Heart left ventricle (tissue), 13 donors: ENCODE measurements around the gene IFNA13.

Experiments
- CTCF ChIP-seq, 12 donors: fragments of 200-600 bp; sonication (generic) in 4 of 12; IDR thresholded peaks; one replicate each; pipeline versions ENCODE4 v1.5.0 to v1.8.0; 2018 to 2022; ENCODE audit warnings: antibody characterized with exemption in 12 of 12, mild to moderate bottlenecking in 5 of 12
- POLR2A ChIP-seq, 2 donors: fragments of 450-650 bp; IDR thresholded peaks; one replicate each; pipeline ENCODE4 v1.6.1; 2017; ENCODE audit warnings: antibody characterized with exemption in 2 of 2, mild to moderate bottlenecking in 2 of 2, moderate library complexity in 2 of 2
- donor health status: ischemic (EF 13 %, LVEDD 7.1; RV severe dilation, severe dysfunction).
- donor health status: DM: no; HTN: yes; CAD: no.
- donor health status: DM: no; HTN: no; CAD: no.
- donor health status: ischemic (EF 25% LVEDD 6.9; RV normal size, moderate dysfunction).
- donor health status: ischemic (EF 25% LVEDD 5.7; RV mildly dilated, moderate dysfunction).
- donor health status: ischemic (EF 35%, LVEDD 5.7; RV mildly dilated, moderate dysfunction).
- donor health status: nonischemic (EF 11% LVEDD 7.7; RV severe dilation, severe dysfunction).
- donor health status: DM: yes; HTN: yes; CAD: no.
- donor health status: PGD.
- donor health status: ischemic (EF 29% LVEDD 5.4; RV normal size, mild dysfunction).
- donor health status: nonischemic (EF 23%, LVEDD 6.1; RV moderate dilation, normal function).

GRCh38 chr9:21320465-21320864, 47.4 kb downstream of the IFNA13 start:
- TF ChIP-seq CTCF (IDR thresholded peaks at IDR 0.05) (no peak), POLR2A (IDR thresholded peaks at IDR 0.05) (no peak)
